PC-3 (cell line): ENCODE data around the gene LCLAT1. TPM values are rescaled to one million over a fixed set of nuclear protein-coding genes. Genes with fewer than 3 reads are reported as not detected.

ENCODE experiments used
- ATAC-seq: fragments of 200-7000 bp; cut with Tn5 transposase; 2 replicates; pipeline ENCODE4 v1.9.1; 2020; ENCODE audit warnings: mild to moderate bottlenecking, moderate library complexity
- BruUV-seq: library from RNA; stranded (reverse); fragments of 400-500 nt; replicated peaks from 2 replicates; lab custom pipeline; 2021; lab: Mats Ljungman, UMichigan
- CTCF ChIA-PET: fragments of 300-600 bp; sonication (Branson Sonifier 250); formaldehyde crosslinking; loops from one replicate; lab custom pipeline; 2022; ENCODE audit warnings: antibody characterized with exemption; lab: Charles Lee
- POLR2A ChIA-PET: fragments of 300-600 bp; sonication (Branson Sonifier 250); formaldehyde crosslinking; loops from one replicate; lab custom pipeline; 2022; ENCODE audit warnings: antibody characterized with exemption; ENCODE audit not compliant: unreplicated experiment; lab: Charles Lee
- DNase-seq: peaks from one replicate; pipeline ENCODE4 v3.0.0-alpha.2; 2015
- H2AFZ ChIP-seq: fragments of 300-600 bp; sonication (generic); 2 replicates; pipeline ENCODE4 v1.6.0; 2016; ENCODE audit warnings: antibody characterized with exemption, low read length
- H3F3A ChIP-seq: fragments of 300-600 bp; sonication (generic); one replicate; pipeline ENCODE4 v1.6.0; 2017; ENCODE audit warnings: antibody characterized with exemption, low read length, control low read depth, mild to moderate bottlenecking; ENCODE audit not compliant: unreplicated experiment
- H3K27ac ChIP-seq: fragments of 300-600 bp; sonication (generic); 2 replicates; pipeline ENCODE4 v1.5.1; 2016; ENCODE audit warnings: mild to moderate bottlenecking, low read length
- H3K27me3 ChIP-seq: fragments of 300-600 bp; sonication (generic); 2 replicates; pipeline ENCODE4 v1.6.1; 2016; ENCODE audit warnings: low read length, mixed read lengths
- H3K36me3 ChIP-seq: fragments of 300-600 bp; sonication (generic); 2 replicates; pipeline ENCODE4 v1.6.1; 2016; ENCODE audit warnings: low read depth, mixed run types, low read length, mixed read lengths
- H3K4me1 ChIP-seq: fragments of 300-600 bp; sonication (generic); 2 replicates; pipeline ENCODE4 v1.5.1; 2016; ENCODE audit warnings: low read length; ENCODE audit not compliant: insufficient read depth
- H3K4me2 ChIP-seq: fragments of 300-600 bp; sonication (generic); 2 replicates; pipeline ENCODE4 v1.6.0; 2016; ENCODE audit warnings: low read length
- H3K4me3 ChIP-seq: fragments of 300-600 bp; sonication (generic); 2 replicates; pipeline ENCODE4 v1.5.1; 2016; ENCODE audit warnings: mild to moderate bottlenecking, low read length, mixed read lengths
- H3K79me2 ChIP-seq: fragments of 300-600 bp; sonication (generic); 2 replicates; pipeline ENCODE4 v1.6.1; 2017; ENCODE audit warnings: low read length, mixed read lengths
- H3K9ac ChIP-seq: fragments of 300-600 bp; sonication (generic); 2 replicates; pipeline ENCODE4 v1.6.0; 2016; ENCODE audit warnings: mild to moderate bottlenecking, low read length
- H3K9me2 ChIP-seq: fragments of 300-600 bp; sonication (generic); replicated peaks from 2 replicates; pipeline ENCODE4 v1.6.1; 2016; ENCODE audit warnings: mixed run types, low read length, mixed read lengths
- H3K9me3 ChIP-seq: fragments of 300-600 bp; sonication (generic); 2 replicates; pipeline ENCODE4 v1.6.1; 2016; ENCODE audit warnings: low read length, mixed read lengths
- H4K20me1 ChIP-seq: fragments of 300-600 bp; sonication (generic); 2 replicates; pipeline ENCODE4 v1.6.1; 2016; ENCODE audit warnings: low read length, mixed read lengths
- EZH2 ChIP-seq: fragments of 300-600 bp; sonication (generic); IDR thresholded peaks from one replicate; pipeline ENCODE4 v1.6.1; 2017; ENCODE audit warnings: antibody characterized with exemption, mild to moderate bottlenecking, low read length; ENCODE audit not compliant: unreplicated experiment
- EZH2phosphoT487 ChIP-seq: fragments of 300-600 bp; sonication (generic); IDR thresholded peaks from 2 replicates; pipeline ENCODE4 v1.6.1; 2018; ENCODE audit warnings: mild to moderate bottlenecking, antibody characterized with exemption, low read length, borderline replicate concordance
- intact Hi-C: fragments of 100-400 bp; cut with micrococcal nuclease; formaldehyde crosslinking; loops from 2 replicates; pipeline ENCODE4 v1.9.0; 2023
- total RNA-seq: library from RNA; depleted of rRNA; stranded (reverse); fragments of >200 nt; gene quantifications from 2 replicates; pipeline ENCODE4 v1.2.3, GENCODE V29; 2014
- TF ChIP-seq, protein P1 (sequence below): fragments of 300-600 bp; sonication (generic); conservative IDR thresholded peaks from 2 replicates; pipeline ENCODE4 v1.5.1; 2017; ENCODE audit warnings: antibody characterized with exemption, low read depth, mild to moderate bottlenecking, low read length

LCLAT1 gene
- total RNA-seq, 1 experiment from 2014 or later = 22.0 TPM

DNA sequence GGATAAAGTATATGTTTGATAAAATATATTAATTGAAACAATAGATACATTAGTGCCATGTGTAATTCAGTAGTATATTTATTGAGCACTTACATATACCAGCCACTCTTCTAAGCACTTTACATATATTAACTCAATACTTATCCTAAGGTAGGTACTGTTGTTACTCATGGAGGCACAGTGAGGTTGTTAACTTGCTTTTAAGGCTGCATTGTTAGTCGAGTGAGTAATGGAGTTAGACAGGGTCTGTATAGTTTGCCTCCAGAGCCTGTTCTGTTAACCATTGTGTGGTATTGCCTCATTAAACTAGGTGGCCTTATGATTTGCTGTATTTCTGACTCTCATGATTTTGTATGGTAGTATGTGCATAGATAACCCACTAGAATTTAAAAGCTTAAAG is 44.2 kb downstream of the LCLAT1 start:
- TF ChIP-seq, protein P1, sequence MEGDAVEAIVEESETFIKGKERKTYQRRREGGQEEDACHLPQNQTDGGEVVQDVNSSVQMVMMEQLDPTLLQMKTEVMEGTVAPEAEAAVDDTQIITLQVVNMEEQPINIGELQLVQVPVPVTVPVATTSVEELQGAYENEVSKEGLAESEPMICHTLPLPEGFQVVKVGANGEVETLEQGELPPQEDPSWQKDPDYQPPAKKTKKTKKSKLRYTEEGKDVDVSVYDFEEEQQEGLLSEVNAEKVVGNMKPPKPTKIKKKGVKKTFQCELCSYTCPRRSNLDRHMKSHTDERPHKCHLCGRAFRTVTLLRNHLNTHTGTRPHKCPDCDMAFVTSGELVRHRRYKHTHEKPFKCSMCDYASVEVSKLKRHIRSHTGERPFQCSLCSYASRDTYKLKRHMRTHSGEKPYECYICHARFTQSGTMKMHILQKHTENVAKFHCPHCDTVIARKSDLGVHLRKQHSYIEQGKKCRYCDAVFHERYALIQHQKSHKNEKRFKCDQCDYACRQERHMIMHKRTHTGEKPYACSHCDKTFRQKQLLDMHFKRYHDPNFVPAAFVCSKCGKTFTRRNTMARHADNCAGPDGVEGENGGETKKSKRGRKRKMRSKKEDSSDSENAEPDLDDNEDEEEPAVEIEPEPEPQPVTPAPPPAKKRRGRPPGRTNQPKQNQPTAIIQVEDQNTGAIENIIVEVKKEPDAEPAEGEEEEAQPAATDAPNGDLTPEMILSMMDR = no peak
- TF ChIP-seq EZH2 (no peak), EZH2phosphoT487 (no peak)
- no peak overlapping the region for H3K27ac ChIP-seq
- H3K9me3 ChIP-seq = no peaks in the 10 kb centered on the region
- H3F3A ChIP-seq = no peaks in the 10 kb centered on the region
- H3K27me3 ChIP-seq = no peaks in the 10 kb centered on the region
- peaks cover 13% of the 10 kb centered on the region for H3K4me1 ChIP-seq
- BruUV-seq = no TSS peak
- ATAC-seq (peak; percentile 36; the same call in 1 of the 2 replicates), DNase-seq (no peak)
- peaks cover 32% of the 10 kb centered on the region for H3K79me2 ChIP-seq
- ChIA-PET CTCF (no interaction called here), POLR2A (no interaction called here)
- H3K4me3 ChIP-seq = no peak overlapping the region
- no peaks in the 10 kb centered on the region for H3K9me2 ChIP-seq
- no peak overlapping the region for H3K9ac ChIP-seq
- intact Hi-C loops = no loop called here
- no peaks in the 10 kb centered on the region for H3K36me3 ChIP-seq
- no peaks in the 10 kb centered on the region for H4K20me1 ChIP-seq
- H3K4me2 ChIP-seq = no peak overlapping the region
- no peak overlapping the region for H2AFZ ChIP-seq

GRCh38 chr2:30492185-30492584 is 45.1 kb downstream of the LCLAT1 start:
- H3F3A ChIP-seq = no peaks in the 10 kb centered on the region
- intact Hi-C loops = no loop called here
- no peaks in the 10 kb centered on the region for H3K27me3 ChIP-seq
- H3K79me2 ChIP-seq = peaks cover 36% of the 10 kb centered on the region
- H3K4me2 ChIP-seq = no peak overlapping the region
- peaks cover 13% of the 10 kb centered on the region for H3K4me1 ChIP-seq
- ATAC-seq (peak; percentile 34), DNase-seq (no peak)
- ChIA-PET POLR2A (no interaction called here), CTCF (no interaction called here)
- no peak overlapping the region for H2AFZ ChIP-seq
- TF ChIP-seq, protein P1 = no peak
- TF ChIP-seq EZH2phosphoT487 (no peak), EZH2 (no peak)
- peaks cover 8% of the 10 kb centered on the region; the same call in 1 of the 2 replicates for H3K36me3 ChIP-seq
- H3K27ac ChIP-seq = no peak overlapping the region
- H3K9me3 ChIP-seq = no peaks in the 10 kb centered on the region
- no peaks in the 10 kb centered on the region for H4K20me1 ChIP-seq
- no peaks in the 10 kb centered on the region for H3K9me2 ChIP-seq
- no peak overlapping the region for H3K4me3 ChIP-seq
- no TSS peak for BruUV-seq
- no peak overlapping the region for H3K9ac ChIP-seq

DNA sequence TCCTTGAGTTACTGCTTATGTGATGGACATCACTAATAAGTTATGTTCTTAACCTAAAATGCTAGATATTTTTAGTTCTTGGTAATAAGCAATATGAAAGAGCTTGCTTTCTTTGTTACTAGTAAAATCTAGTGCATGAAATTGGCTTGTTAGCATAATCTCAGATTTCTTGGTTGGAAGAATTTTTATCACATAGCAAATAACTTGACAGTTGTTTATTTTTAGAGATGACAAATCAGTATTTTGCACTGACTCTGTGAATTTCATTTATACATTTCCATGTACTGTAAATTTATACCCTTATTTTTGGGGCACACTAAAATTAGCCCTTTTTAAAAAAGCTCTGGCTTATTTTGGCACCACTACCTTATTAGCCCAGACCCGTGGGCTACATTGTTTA is 45.6 kb downstream of the LCLAT1 start:
- H4K20me1 ChIP-seq = no peaks in the 10 kb centered on the region
- H3K27ac ChIP-seq = no peak overlapping the region
- TF ChIP-seq, protein P1 = no peak
- TF ChIP-seq EZH2phosphoT487 (no peak), EZH2 (no peak)
- ChIA-PET CTCF (no interaction called here), POLR2A (no interaction called here)
- intact Hi-C loops = no loop called here
- H3K9me2 ChIP-seq = no peaks in the 10 kb centered on the region
- ATAC-seq = peak; percentile 73
- peaks cover 2% of the 10 kb centered on the region; the same call in 1 of the 2 replicates for H3K9me3 ChIP-seq
- H3K4me2 ChIP-seq = no peak overlapping the region
- H3K4me1 ChIP-seq = peaks cover 13% of the 10 kb centered on the region
- H3K27me3 ChIP-seq = no peaks in the 10 kb centered on the region
- no peak overlapping the region for H3K4me3 ChIP-seq
- H3K36me3 ChIP-seq = peaks cover 10% of the 10 kb centered on the region; the same call in 1 of the 2 replicates
- H3F3A ChIP-seq = no peaks in the 10 kb centered on the region
- no peak overlapping the region for H2AFZ ChIP-seq
- no peak overlapping the region for H3K9ac ChIP-seq
- peak; percentile 30 for DNase-seq
- H3K79me2 ChIP-seq = peaks cover 35% of the 10 kb centered on the region
- BruUV-seq = no TSS peak
